Testis (tissue), 3 donors: ENCODE results near the gene ASIC1. TPM values are rescaled to one million over a fixed set of nuclear protein-coding genes. Genes with fewer than 3 reads are reported as not detected.

Source experiments
- DNase-seq: peaks from one replicate; pipeline ENCODE4 v3.0.0-alpha.2; 2019
- H3K27ac ChIP-seq, 2 donors: fragments of 200-600 bp; sonication (generic); one replicate each; pipeline ENCODE4 v1.5.1; 2019
- H3K27me3 ChIP-seq: fragments of 200-600 bp; sonication (generic); one replicate; pipeline ENCODE4 v1.5.1; 2019
- H3K36me3 ChIP-seq: fragments of 200-600 bp; sonication (generic); one replicate; pipeline ENCODE4 v1.5.1; 2017; ENCODE audit warnings: low read depth; ENCODE audit errors: missing control alignments
- H3K4me1 ChIP-seq: fragments of 200-600 bp; sonication (generic); one replicate; pipeline ENCODE4 v1.5.1; 2019
- H3K4me3 ChIP-seq, 2 donors: fragments of 200-600 bp; sonication (generic); one replicate each; pipeline ENCODE4 v1.5.1; 2017 to 2019
- H3K9me3 ChIP-seq: fragments of 200-600 bp; sonication (generic); one replicate; pipeline ENCODE4 v1.5.1; 2017
- POLR2A ChIP-seq: fragments of 450-650 bp; IDR thresholded peaks from one replicate; pipeline ENCODE4 v1.6.1; 2017; ENCODE audit warnings: antibody characterized with exemption, mild to moderate bottlenecking, moderate library complexity
- WGBS, 2 donors: methylation state at CpG; one replicate each; pipeline ENCODE4 v1.1.5; 2018; 5-methylcytosine and 5-hydroxymethylcytosine counted together
- intact Hi-C: fragments of 100-400 bp; cut with DNase I; formaldehyde crosslinking; loops from one replicate; pipeline ENCODE4 v1.15.1; 2023; ENCODE audit warnings: low total_unique reads
- polyA plus RNA-seq: library from polyadenylated mRNA; stranded (reverse); fragments of 350-450 nt; fragmentation: Illumina TruSeq; extraction: RNeasy Lipid Tissue Mini Kit (QIAGEN cat#74804); gene quantifications from one replicate; pipeline ENCODE4 v1.2.3, GENCODE V29; 2014; ENCODE audit warnings: low read depth, low replicate concordance; ENCODE audit not compliant: insufficient read depth
- total RNA-seq, 2 donors: library from RNA; depleted of rRNA; stranded (reverse); fragments of >200 nt; gene quantifications; one replicate each; pipeline ENCODE4 v1.2.3, GENCODE V29; 2016
- TF ChIP-seq, protein P1 (sequence below), 3 experiments: fragments of 450-650 bp in 2 of 3; fragments of 200-600 bp in 1 of 3; sonication (generic) in 1 of 3; IDR thresholded peaks; one replicate each; pipeline ENCODE4 v1.5.1; 2016 to 2019; ENCODE audit warnings: antibody characterized with exemption in 3 of 3, mild to moderate bottlenecking in 2 of 3, moderate library complexity in 1 of 3

Gene ASIC1
- total and polyA plus RNA-seq, 3 donors from 2014 or later: 1.9 to 3.5 (median 2.7) TPM

GRCh38 chr12:50049254-50050118 is 7.9 kb upstream of the ASIC1 start:
- DNase-seq: no peak
- Histone ChIP-seq H3K27ac (no peak overlapping the region), H3K4me1 (peaks cover 5% of the 10 kb centered on the region), H3K27me3 (no peaks in the 10 kb centered on the region), H3K36me3 (no peaks in the 10 kb centered on the region), H3K9me3 (no peaks in the 10 kb centered on the region), H3K4me3 (no peak overlapping the region)
- intact Hi-C loops: no loop called here
- TF ChIP-seq POLR2A: no peak
- TF ChIP-seq, protein P1, sequence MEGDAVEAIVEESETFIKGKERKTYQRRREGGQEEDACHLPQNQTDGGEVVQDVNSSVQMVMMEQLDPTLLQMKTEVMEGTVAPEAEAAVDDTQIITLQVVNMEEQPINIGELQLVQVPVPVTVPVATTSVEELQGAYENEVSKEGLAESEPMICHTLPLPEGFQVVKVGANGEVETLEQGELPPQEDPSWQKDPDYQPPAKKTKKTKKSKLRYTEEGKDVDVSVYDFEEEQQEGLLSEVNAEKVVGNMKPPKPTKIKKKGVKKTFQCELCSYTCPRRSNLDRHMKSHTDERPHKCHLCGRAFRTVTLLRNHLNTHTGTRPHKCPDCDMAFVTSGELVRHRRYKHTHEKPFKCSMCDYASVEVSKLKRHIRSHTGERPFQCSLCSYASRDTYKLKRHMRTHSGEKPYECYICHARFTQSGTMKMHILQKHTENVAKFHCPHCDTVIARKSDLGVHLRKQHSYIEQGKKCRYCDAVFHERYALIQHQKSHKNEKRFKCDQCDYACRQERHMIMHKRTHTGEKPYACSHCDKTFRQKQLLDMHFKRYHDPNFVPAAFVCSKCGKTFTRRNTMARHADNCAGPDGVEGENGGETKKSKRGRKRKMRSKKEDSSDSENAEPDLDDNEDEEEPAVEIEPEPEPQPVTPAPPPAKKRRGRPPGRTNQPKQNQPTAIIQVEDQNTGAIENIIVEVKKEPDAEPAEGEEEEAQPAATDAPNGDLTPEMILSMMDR (IDR thresholded peaks at IDR 0.05): no peak
- 75 to 84% methylated on average over 3 of the region's 3 CpGs for WGBS, 2 donors

DNA sequence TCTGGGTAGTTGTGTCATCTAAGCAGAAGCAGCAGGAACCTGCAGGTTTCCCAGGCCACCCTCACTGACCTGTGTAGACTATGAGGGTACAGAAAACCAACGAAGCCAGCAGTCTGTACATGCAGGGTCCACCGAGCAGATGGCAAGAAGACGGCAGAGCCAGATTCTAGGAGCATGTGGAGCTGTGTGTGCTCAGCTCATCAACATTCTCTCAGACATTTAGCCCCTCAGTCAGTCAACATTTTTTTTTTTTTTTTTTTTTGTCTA is 7.3 kb upstream of the ASIC1 start:
- 73 to 77% methylated on average over 3 of the region's 3 CpGs for WGBS, 2 donors
- H3K36me3 ChIP-seq: no peaks in the 10 kb centered on the region
- H3K4me1 ChIP-seq: peaks cover 5% of the 10 kb centered on the region
- no peak for TF ChIP-seq POLR2A
- TF ChIP-seq, protein P1 (IDR thresholded peaks at IDR 0.05): no peak
- no peaks in the 10 kb centered on the region for H3K27me3 ChIP-seq
- H3K4me3 ChIP-seq: no peak overlapping the region
- intact Hi-C loops: no loop called here
- no peak overlapping the region for H3K27ac ChIP-seq
- DNase-seq: no peak
- H3K9me3 ChIP-seq: no peaks in the 10 kb centered on the region

DNA sequence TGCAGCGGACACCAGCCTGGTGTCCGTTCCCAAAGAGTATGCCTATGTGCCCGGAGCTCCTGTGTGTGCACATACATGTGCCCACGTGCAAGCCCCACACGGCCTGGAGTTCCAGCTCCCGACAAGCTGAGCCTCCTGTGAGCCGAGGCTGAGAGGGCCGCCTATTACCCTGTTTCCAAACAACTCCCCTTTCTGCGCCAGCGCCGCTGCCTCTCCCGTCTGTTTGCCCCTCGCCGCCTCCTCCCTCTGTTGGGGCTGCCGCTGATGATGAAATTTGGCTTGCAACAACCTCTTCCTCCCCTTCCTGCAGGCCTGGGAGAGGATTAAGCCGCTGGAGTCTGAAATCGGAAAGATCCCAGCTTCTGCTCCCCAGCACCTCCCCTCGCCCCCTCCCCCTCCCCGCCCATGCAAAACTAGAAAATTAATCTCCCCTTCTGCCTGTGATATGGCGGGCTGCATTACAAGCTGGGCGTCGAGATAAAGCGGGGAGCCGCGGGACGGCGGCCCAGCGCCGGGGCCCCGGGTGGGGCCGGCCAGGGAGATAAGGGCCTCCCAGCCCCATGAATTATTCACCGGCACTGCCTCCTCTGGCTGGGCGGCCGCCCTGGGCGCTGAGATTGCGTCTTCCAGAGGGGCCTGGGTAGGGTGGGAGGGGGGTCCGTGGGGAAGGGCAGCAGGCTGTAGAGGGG is 6.8 kb upstream of the ASIC1 start:
- H3K27me3 ChIP-seq: no peaks in the 10 kb centered on the region
- intact Hi-C loops: no loop called here
- TF ChIP-seq, protein P1 (IDR thresholded peaks at IDR 0.05): no peak
- TF ChIP-seq POLR2A: no peak
- peak overlapping the region; percentile 31 to 37 for H3K4me3 ChIP-seq
- peak; percentile 40 for DNase-seq
- no peaks in the 10 kb centered on the region for H3K9me3 ChIP-seq
- H3K4me1 ChIP-seq: peaks cover 5% of the 10 kb centered on the region
- no peaks in the 10 kb centered on the region for H3K36me3 ChIP-seq
- no peak overlapping the region for H3K27ac ChIP-seq
- WGBS, 2 donors: 6% methylated on average over 14 to 34 of the region's 37 CpGs

- no peak for TF ChIP-seq POLR2A
- TF ChIP-seq, protein P1 (IDR thresholded peaks at IDR 0.05): no peak
- Histone ChIP-seq H3K27me3 (no peaks in the 10 kb centered on the region), H3K36me3 (no peaks in the 10 kb centered on the region), H3K4me1 (peaks cover 9% of the 10 kb centered on the region), H3K9me3 (no peaks in the 10 kb centered on the region), H3K4me3 (peak overlapping the region; percentile 31 to 37), H3K27ac (no peak overlapping the region)
- no peak for DNase-seq
- 50 to 56% methylated on average over 13 to 14 of the region's 14 CpGs for WGBS, 2 donors
- intact Hi-C loops: no loop called here
These were observed 6.1 kb upstream of the ASIC1 start for GRCh38 chr12:50051101-50051806.
